K562 (cell line): ENCODE data around the gene SLC29A2. TPM values are rescaled to one million over a fixed set of nuclear protein-coding genes. Genes with fewer than 3 reads are reported as not detected.
A peak's percentile ranks its signal among the peaks of the same experiment; 100 is the strongest.
"Not testable (repeated sequence)": the region's sequence is repeated elsewhere in the genome, so short reads cannot be mapped to it uniquely, and the experiment has no call there.

ENCODE experiments used
- ATAC-seq: fragments of 200-7000 bp; cut with Tn5 transposase; 3 replicates; pipeline ENCODE4 v1.9.1; 2020; ENCODE audit warnings: moderate library complexity
- BruUV-seq: library from RNA; stranded (reverse); fragments of 400-500 nt; replicated peaks from 2 replicates; lab custom pipeline; 2021; lab: Mats Ljungman, UMichigan
- CTCF ChIA-PET: fragments of 300-600 bp; formaldehyde crosslinking; extraction: SDS; loops from one replicate; lab custom pipeline; 2021; ENCODE audit warnings: low intra/inter-chr PET ratio; lab: Yijun Ruan, JAX
- POLR2A ChIA-PET: fragments of 300-600, 350-650 bp; sonication (Branson Sonifier 250); formaldehyde crosslinking; extraction: SDS; loops from one replicate; lab custom pipeline; 2021; ENCODE audit warnings: antibody characterized with exemption, inconsistent platforms; lab: Yijun Ruan, JAX
- DNase-seq, 4 experiments: peaks; one replicate each; pipeline versions ENCODE4 v3.0.0 to v3.0.0-alpha.2; 2011 to 2018; ENCODE audit warnings: low spot score in 3 of 4, mixed read lengths in 3 of 4; ENCODE audit errors: extremely low read depth in 1 of 4
- FAIRE-seq: peaks from 2 replicates; lab custom pipeline; 2011; peaks lifted over from hg19 to GRCh38; lab: Jason Lieb, UNC
- H2AFZ ChIP-seq: 2 replicates; pipeline ENCODE4 v1.6.0; 2011; ENCODE audit warnings: low read depth, low read length, control low read depth, inconsistent platforms
- H3K27ac ChIP-seq: fragments of 200-600 bp; 3 replicates; pipeline ENCODE4 v1.8.0; 2011; ENCODE audit warnings: low read depth, mild to moderate bottlenecking, control low read depth, inconsistent platforms, low read length, moderate library complexity, mixed read lengths; ENCODE audit errors: extremely low read depth
- H3K27me3 ChIP-seq, 2 experiments: fragments of 300-600 bp in 1 of 2; 2 replicates in 1 of 2; 3 replicates in 1 of 2; pipeline versions ENCODE4 v1.6.0 to v1.8.0; 2011; ENCODE audit warnings: inconsistent platforms in 2 of 2, low read length in 2 of 2, mild to moderate bottlenecking in 1 of 2, mixed read lengths in 1 of 2, moderate library complexity in 1 of 2; ENCODE audit not compliant: control insufficient read depth in 2 of 2, insufficient read depth in 2 of 2
- H3K36me3 ChIP-seq: fragments of 300-600 bp; 3 replicates; pipeline ENCODE4 v1.8.0; 2011; ENCODE audit warnings: mild to moderate bottlenecking, low read length, inconsistent platforms; ENCODE audit not compliant: control insufficient read depth, insufficient read depth
- H3K4me1 ChIP-seq, 2 experiments: fragments of 200-600 bp in 1 of 2; replicated peaks in 1 of 2; 2 replicates in 1 of 2; 3 replicates in 1 of 2; pipeline versions ENCODE4 v1.5.1 to v1.8.0; 2011; ENCODE audit warnings: inconsistent platforms in 2 of 2, low read length in 2 of 2, mild to moderate bottlenecking in 1 of 2, mixed read lengths in 1 of 2, moderate library complexity in 1 of 2; ENCODE audit not compliant: control insufficient read depth in 2 of 2, insufficient read depth in 2 of 2
- H3K4me2 ChIP-seq: 2 replicates; pipeline ENCODE4 v1.6.1; 2011; ENCODE audit warnings: low read length, control low read depth, inconsistent platforms, mixed read lengths; ENCODE audit not compliant: insufficient read depth
- H3K4me3 ChIP-seq: fragments of 200-600 bp; sonication (generic), shearing (Covaris generic); 2 replicates; pipeline ENCODE4 v1.5.1; 2016; ENCODE audit warnings: control low read depth, inconsistent platforms
- H3K79me2 ChIP-seq: fragments of 200-600 bp; 3 replicates; pipeline ENCODE4 v1.8.0; 2011; ENCODE audit warnings: low read length, inconsistent platforms; ENCODE audit not compliant: control insufficient read depth, insufficient read depth
- H3K9ac ChIP-seq, 2 experiments: 2 replicates each; pipeline versions ENCODE4 v1.6.0 to v1.6.1; 2011; ENCODE audit warnings: low read depth in 2 of 2, low read length in 2 of 2, control low read depth in 1 of 2, inconsistent platforms in 1 of 2, mild to moderate bottlenecking in 1 of 2, mixed read lengths in 1 of 2; ENCODE audit not compliant: insufficient read depth in 1 of 2
- H3K9me1 ChIP-seq: one replicate; pipeline ENCODE4 v1.6.0; 2011; ENCODE audit warnings: inconsistent platforms, mild to moderate bottlenecking, low read length, moderate library complexity; ENCODE audit not compliant: control insufficient read depth, insufficient read depth
- H3K9me3 ChIP-seq: replicated peaks from 2 replicates; pipeline ENCODE4 v1.5.1; 2011; ENCODE audit warnings: low read depth, low read length, inconsistent platforms; ENCODE audit not compliant: control insufficient read depth, insufficient read depth
- H4K20me1 ChIP-seq: replicated peaks from 2 replicates; pipeline ENCODE4 v1.6.1; 2011; ENCODE audit warnings: low read length, inconsistent platforms, mixed read lengths; ENCODE audit not compliant: control insufficient read depth, insufficient read depth
- C11orf30 ChIP-seq: fragments of 450-650 bp; IDR thresholded peaks from 2 replicates; pipeline ENCODE4 v1.6.1; 2016; ENCODE audit warnings: low read depth, mild to moderate bottlenecking
- EGR1 ChIP-seq: fragments of 450-650 bp; conservative IDR thresholded peaks from 2 replicates; pipeline ENCODE4 v1.6.1; 2017; ENCODE audit warnings: mild to moderate bottlenecking
- PHB2 ChIP-seq: fragments of 450-650 bp; IDR thresholded peaks from 2 replicates; pipeline ENCODE4 v1.6.1; 2017; ENCODE audit warnings: low read depth
- SMARCA5 ChIP-seq: fragments of 450-650 bp; IDR thresholded peaks from 2 replicates; pipeline ENCODE4 v1.6.1; 2016
- ZNF316 ChIP-seq: fragments of 450-650 bp; IDR thresholded peaks from 2 replicates; pipeline ENCODE4 v1.6.1; 2016
- WGBS: fragments of 100-300 bp; shearing (Covaris generic); methylation state at CpG from one replicate; pipeline ENCODE4 v1.1.6; 2016; ENCODE audit warnings: low coverage, mixed read lengths; ENCODE audit not compliant: insufficient coverage; ENCODE audit errors: missing lambda C conversion rate; 5-methylcytosine and 5-hydroxymethylcytosine counted together
- in situ Hi-C: fragments of 300-500 bp; cut with MboI; formaldehyde crosslinking; loops from 4 replicates; pipeline ENCODE4 v1.15.0; 2018; ENCODE audit warnings: inconsistent platforms, mixed read lengths
- intact Hi-C: fragments of 100-400 bp; cut with micrococcal nuclease; formaldehyde crosslinking; loops from 2 replicates; pipeline ENCODE4 v1.14.2; 2022
- polyA plus RNA-seq, 8 experiments: library from polyadenylated mRNA; depleted of rRNA in 4 of 8; stranded (reverse) in 5 of 8; unstranded in 3 of 8; fragments of >200 nt; fragmentation: Nextera tagmentation in 2 of 8; fragmentation: Illumina TruSeq in 1 of 8; extraction: Ambion mirVana in 2 of 8; extraction: Trizol in 1 of 8; gene quantifications; 2 replicates each; pipeline versions ENCODE4 v1.2.1 to v1.2.3, GENCODE V29; 2011 to 2014; ENCODE audit warnings: inconsistent platforms in 1 of 8, missing spikeins in 1 of 8
- total RNA-seq, 7 experiments: library from RNA; depleted of rRNA in 6 of 7; stranded (reverse); fragments of >200 nt in 6 of 7; fragmentation: Illumina TruSeq in 2 of 7; extraction: Trizol in 2 of 7; gene quantifications; 2 replicates each; pipeline versions ENCODE4 v1.2.1 to v1.2.3, GENCODE V29; 2011 to 2021; ENCODE audit warnings: low replicate concordance in 1 of 7

SLC29A2 gene
- total and polyA plus RNA-seq, 9 of the 15 experiments (the other 6 are each of a cell fraction or from before 2014, with no cell fraction given), result 2.4 to 48.6 (median 14.2) TPM

GRCh38 chr11:66380264-66380663 lies 8.7 kb upstream of the SLC29A2 start:
- H3K9ac ChIP-seq, H3K9me1 ChIP-seq, H3K27ac ChIP-seq, H3K79me2 ChIP-seq, in situ Hi-C loops, H3K4me2 ChIP-seq, CTCF ChIA-PET, DNase-seq, H3K4me3 ChIP-seq, H4K20me1 ChIP-seq, H3K27me3 ChIP-seq, H3K9me3 ChIP-seq, H3K4me1 ChIP-seq, BruUV-seq, intact Hi-C loops, H3K36me3 ChIP-seq: not testable (repeated sequence)
- FAIRE-seq (peak; percentile 61), ATAC-seq (peak; percentile 67)
- 23% methylated on average over 7 of the region's 7 CpGs for WGBS
- peak overlapping the region; percentile 37; the same call in 1 of the 2 replicates for H2AFZ ChIP-seq
- POLR2A ChIA-PET, result interaction anchor here (0.6 kb wide), 2 partner anchors 159 to 464 kb away, joined by 3 read pairs; no protein-coding TSS in a partner anchor
- peak; percentile 56; the same call in 1 of the 2 replicates for TF ChIP-seq ZNF316
- TF ChIP-seq EGR1, result peak; percentile 72
- peak; percentile 37; the same call in 1 of the 2 replicates for TF ChIP-seq C11orf30

DNA sequence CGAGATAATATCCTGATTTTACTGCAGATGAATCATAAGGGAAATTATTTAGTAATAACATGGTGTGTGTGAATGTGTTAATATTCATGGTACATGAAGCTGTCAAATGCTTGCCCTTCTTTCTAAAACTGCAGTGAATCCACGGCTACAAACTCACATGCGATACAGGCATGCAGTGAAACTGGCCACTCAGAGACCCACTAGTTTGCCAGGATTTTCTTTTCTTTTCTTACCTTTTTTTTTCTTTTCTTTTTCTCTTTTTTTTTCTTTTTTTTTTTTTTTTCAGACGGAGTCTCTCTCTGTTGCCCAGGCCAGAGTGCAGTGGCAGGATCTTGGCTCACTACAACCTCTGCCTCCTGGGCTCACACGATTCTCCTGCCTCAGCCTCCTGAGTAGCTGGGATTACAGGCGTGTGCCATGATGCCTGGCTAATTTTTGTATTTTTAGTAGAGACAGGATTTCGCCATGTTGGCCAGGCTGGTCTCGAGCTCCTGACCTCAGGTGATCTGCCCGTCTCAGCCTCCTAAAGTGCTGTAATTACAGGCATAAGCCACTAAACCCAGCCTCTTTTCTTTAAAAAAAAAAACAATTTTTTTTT lies 2.2 kb upstream of the SLC29A2 start:
- ATAC-seq, DNase-seq, H3K9me1 ChIP-seq, H4K20me1 ChIP-seq, in situ Hi-C loops, CTCF ChIA-PET, FAIRE-seq, H3K27ac ChIP-seq, H3K9me3 ChIP-seq, H3K4me2 ChIP-seq, BruUV-seq: not testable (repeated sequence)
- Histone ChIP-seq H3K9ac (0 out of 4 replicates have a peak overlapping the region, but pooled peaks of 1 of the 2 experiments have one; percentile 67), H3K36me3 (peaks cover 20% of the 10 kb centered on the region; the same call in 2 of the 3 replicates), H3K4me1 (peaks cover 21 to 33% of the 10 kb centered on the region in 2 experiments; a peak in 4 of 5 replicates), H3K79me2 (peaks cover 33% of the 10 kb centered on the region)
- 78% methylated on average over 5 of the region's 9 CpGs for WGBS
- peak; percentile 16; the same call in 1 of the 2 replicates for TF ChIP-seq SMARCA5
- TF ChIP-seq PHB2, result 0 out of 2 replicates have a peak, but pooled peaks have one; percentile 30
- TF ChIP-seq, all 486 proteins: peak for 2; not testable (repeated sequence) for 484
- H3K4me3 ChIP-seq, H3K27me3 ChIP-seq, intact Hi-C loops: not testable (repeated sequence)
- POLR2A ChIA-PET, result interaction anchor here (1.1 kb wide), 1 partner anchor 22 kb away, joined by 4 read pairs; no protein-coding TSS in a partner anchor
- H2AFZ ChIP-seq, result peak overlapping the region; percentile 46; the same call in 1 of the 2 replicates
